ENCODE results near the gene TM9SF1. TPM values are rescaled to one million over a fixed set of nuclear protein-coding genes. Genes with fewer than 3 reads are reported as not detected.

TM9SF1 gene
- total and polyA plus RNA-seq, 9 of the 15 experiments (the other 6 are each of a cell fraction or from before 2014, with no cell fraction given): 5.3 to 20.3 (median 11.8) TPM

GRCh38 chr14:24195186-24196070, at the start of gene TM9SF1 (continued):
- TF ChIP-seq FOXP4 (CRISPR knock-in tag; IDR thresholded peaks at IDR 0.05; ENCODE audit: borderline replicate concordance) (peak; percentile 59; the same call in 1 of the 2 replicates), RBM17 (IDR thresholded peaks at IDR 0.05; ENCODE audit: borderline replicate concordance, low read depth, low read length) (no peak), ATF7 (IDR thresholded peaks at IDR 0.05) (peak; percentile 90), EGR1 (conservative IDR thresholded peaks at IDR 0.05) (no peak)

DNA sequence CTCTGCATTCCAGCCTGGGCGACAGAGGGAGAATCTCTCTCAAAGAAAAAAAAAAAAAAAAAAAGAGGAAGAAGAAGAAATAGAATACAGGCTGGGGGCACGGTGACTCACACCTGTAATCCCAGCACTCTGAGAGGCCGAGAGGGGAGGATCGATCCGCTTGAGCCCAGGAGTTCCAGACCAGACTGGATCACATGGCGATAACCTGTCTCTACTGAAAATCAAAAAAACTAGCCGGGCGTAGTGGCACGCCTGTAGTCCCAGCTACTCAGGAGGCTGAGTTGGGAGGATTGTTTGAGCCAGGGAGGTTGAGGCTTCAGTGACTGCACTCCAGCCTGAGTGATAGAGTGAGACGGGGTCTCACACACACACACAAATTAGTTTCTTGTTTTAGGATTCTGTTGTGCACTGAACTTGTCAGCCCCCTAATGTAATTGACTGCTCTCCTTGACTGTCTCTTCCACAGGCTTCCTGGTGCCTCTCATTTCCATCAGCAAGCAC, 48.1 kb upstream of the TM9SF1 start:
- peak overlapping the region; percentile 84 for H2AFZ ChIP-seq (ENCODE audit: low read depth, low read length)
- FAIRE-seq: peak; percentile 59
- peak; percentile 0; the same call in 1 of the 3 replicates for ATAC-seq
- TF ChIP-seq SP2 (IDR thresholded peaks at IDR 0.05; ENCODE audit: extremely low read depth, low read depth, low read length, poor library complexity, severe bottlenecking): no peak
- TF ChIP-seq ZZZ3 (IDR thresholded peaks at IDR 0.05): no peak
- no peak for TF ChIP-seq POLR2H (tag; IDR thresholded peaks at IDR 0.05; ENCODE audit: low read depth)
- no peak for TF ChIP-seq ZNF253 (CRISPR knock-in tag; conservative IDR thresholded peaks at IDR 0.05)
- TF ChIP-seq ZNF696 (CRISPR knock-in tag; conservative IDR thresholded peaks at IDR 0.05): no peak
- TF ChIP-seq TCF7 (IDR thresholded peaks at IDR 0.05; ENCODE audit: borderline replicate concordance): no peak
- TF ChIP-seq FOSL1 (tag; conservative IDR thresholded peaks at IDR 0.05): peak; percentile 45
- TF ChIP-seq ZNF217 (CRISPR knock-in tag; IDR thresholded peaks at IDR 0.05): no peak
- no peak for TF ChIP-seq IRF2 (CRISPR knock-in tag; IDR thresholded peaks at IDR 0.05)
- no peak for TF ChIP-seq MCM5 (IDR thresholded peaks at IDR 0.05; ENCODE audit: low read depth)
- no peak for TF ChIP-seq TAF9B (IDR thresholded peaks at IDR 0.05; ENCODE audit: partially characterized antibody)
- TF ChIP-seq SIRT6 (IDR thresholded peaks at IDR 0.05; ENCODE audit: low read depth, low read length): no peak
- TF ChIP-seq RBM34 (IDR thresholded peaks at IDR 0.05; ENCODE audit: borderline replicate concordance, insufficient read depth, low read length): no peak
- TF ChIP-seq SMARCE1 (IDR thresholded peaks at IDR 0.05): peak; percentile 73
- TF ChIP-seq ZNF507 (tag; conservative IDR thresholded peaks at IDR 0.05): no peak

More for the DNA sequence above, 48.1 kb upstream of the TM9SF1 start:
- no peaks in the 10 kb centered on the region; the same call in 1 of the 2 replicates for H4K20me1 ChIP-seq (replicated peaks; ENCODE audit: control insufficient read depth, insufficient read depth, low read length)
- no peaks in the 10 kb centered on the region for H3K27me3 ChIP-seq (ENCODE audit: control insufficient read depth in 2 of 2, insufficient read depth in 2 of 2, low read length in 2 of 2)
- peaks cover 28% of the 10 kb centered on the region for H3K36me3 ChIP-seq (ENCODE audit: control insufficient read depth, insufficient read depth, low read length)
- ChIA-PET POLR2A (interaction anchor here (0.6 to 1.9 kb wide), 10 partner anchors 9 to 149 kb away, joined by 3 to 18 read pairs (median 5); partner anchors contain the start of genes CIDEB, DHRS1 and NOP9), CTCF (ENCODE audit: low intra/inter-chr PET ratio) (interaction anchor here (1.4 to 3.0 kb wide), 2 partner anchors 53 to 65 kb away, joined by 5 to 41 read pairs; partner anchors contain the start of gene CIDEB)
- intact Hi-C loops (cut with micrococcal nuclease): loop anchor here (1.0 to 2.0 kb wide), 3 partner anchors 27 to 187 kb away; partner anchors contain the start of gene RABGGTA
- peak overlapping the region; percentile 77 to 95 for H3K9ac ChIP-seq (ENCODE audit: insufficient read depth in 1 of 2, low read depth in 2 of 2, low read length in 2 of 2)
- in situ Hi-C loops (cut with MboI): loop anchor here (5.0 to 10.0 kb wide), 2 partner anchors 54 to 191 kb away; partner anchors contain the start of genes DHRS1 and NOP9
- peak overlapping the region; percentile 88 for H3K4me2 ChIP-seq (ENCODE audit: insufficient read depth, low read length)
- no peaks in the 10 kb centered on the region for H3K9me1 ChIP-seq (ENCODE audit: control insufficient read depth, insufficient read depth, low read length)
- peaks cover 13 to 15% of the 10 kb centered on the region in 2 experiments; a peak in 4 of 5 replicates for H3K4me1 ChIP-seq (replicated peaks in 1 of 2; ENCODE audit: control insufficient read depth in 2 of 2, insufficient read depth in 2 of 2, low read length in 2 of 2)
- no TSS peak for BruUV-seq (replicated peaks)
- DNase-seq (ENCODE audit: extremely low read depth in 1 of 4, low spot score in 3 of 4): peak in 1 of 4 experiments; percentile 48
- H3K9me3 ChIP-seq (replicated peaks; ENCODE audit: control insufficient read depth, insufficient read depth, low read depth, low read length): no peaks in the 10 kb centered on the region
- peak overlapping the region; percentile 98 for H3K27ac ChIP-seq (ENCODE audit: extremely low read depth, low read depth, low read length)
- H3K79me2 ChIP-seq (ENCODE audit: control insufficient read depth, insufficient read depth, low read length): peaks cover 10% of the 10 kb centered on the region; the same call in 2 of the 3 replicates
- 33% methylated on average over 4 of the region's 10 CpGs for WGBS (ENCODE audit: insufficient coverage, low coverage, missing lambda C conversion rate)
- H3K4me3 ChIP-seq: peak overlapping the region; percentile 59
